Neural cell (in vitro differentiated cells): ENCODE results near the gene LDLRAD4. TPM values are rescaled to one million over a fixed set of nuclear protein-coding genes. Genes with fewer than 3 reads are reported as not detected.

ENCODE experiments used
- H2AFZ ChIP-seq: fragments of 200-600, 300-800 bp; sonication (generic), shearing (Covaris generic); 2 replicates; pipeline ENCODE4 v1.6.0; 2014; ENCODE audit warnings: low read depth, mild to moderate bottlenecking, antibody characterized with exemption, low read length, moderate library complexity
- H3F3A ChIP-seq: fragments of 200-600 bp; shearing (Covaris generic); 2 replicates; pipeline ENCODE4 v1.6.1; 2016; ENCODE audit warnings: mild to moderate bottlenecking, moderate library complexity, mixed read lengths, antibody characterized with exemption, low read length; ENCODE audit not compliant: insufficient read depth, poor library complexity, severe bottlenecking
- H3K27ac ChIP-seq: fragments of 200-600, 300-800 bp; sonication (generic), shearing (Covaris generic); 2 replicates; pipeline ENCODE4 v1.5.1; 2014; ENCODE audit warnings: mild to moderate bottlenecking, low read length, moderate library complexity
- H3K27me3 ChIP-seq: fragments of 300-800, 200-600 bp; sonication (generic), shearing (Covaris generic); 2 replicates; pipeline ENCODE4 v1.6.0; 2014; ENCODE audit warnings: mild to moderate bottlenecking, low read depth, low read length, moderate library complexity; ENCODE audit not compliant: insufficient read depth
- H3K36me3 ChIP-seq: fragments of 300-800, 200-600 bp; sonication (generic), shearing (Covaris generic); 2 replicates; pipeline ENCODE4 v1.5.1; 2014; ENCODE audit warnings: mild to moderate bottlenecking, antibody characterized with exemption, low read length, moderate library complexity; ENCODE audit not compliant: insufficient read depth
- H3K4me2 ChIP-seq: fragments of 300-800, 200-600 bp; sonication (generic), shearing (Covaris generic); 2 replicates; pipeline ENCODE4 v1.6.0; 2014; ENCODE audit warnings: mild to moderate bottlenecking, low read length
- H3K4me3 ChIP-seq: fragments of 300-800, 200-600 bp; sonication (generic), shearing (Covaris generic); 2 replicates; pipeline ENCODE4 v1.5.1; 2014; ENCODE audit warnings: mild to moderate bottlenecking, low read length, moderate library complexity
- H3K79me2 ChIP-seq: fragments of 200-600 bp; shearing (Covaris generic); replicated peaks from 2 replicates; pipeline ENCODE4 v1.6.0; 2014; ENCODE audit warnings: mild to moderate bottlenecking, low read length, moderate library complexity; ENCODE audit not compliant: insufficient read depth
- H3K9ac ChIP-seq: fragments of 300-800, 200-600 bp; sonication (generic), shearing (Covaris generic); 2 replicates; pipeline ENCODE4 v1.6.1; 2016; ENCODE audit warnings: mild to moderate bottlenecking, low read length, mixed read lengths
- H3K9me2 ChIP-seq: fragments of 200-600 bp; shearing (Covaris generic); 2 replicates; pipeline ENCODE4 v1.6.1; 2016; ENCODE audit warnings: mild to moderate bottlenecking, low read length, mixed read lengths; ENCODE audit not compliant: insufficient read depth
- H3K9me3 ChIP-seq: fragments of 200-600, 300-800 bp; sonication (generic), shearing (Covaris generic); 2 replicates; pipeline ENCODE4 v1.6.1; 2016; ENCODE audit warnings: mild to moderate bottlenecking, mixed run types, low read length, moderate library complexity, mixed read lengths
- H4K20me1 ChIP-seq: fragments of 200-600 bp; shearing (Covaris generic); 2 replicates; pipeline ENCODE4 v1.6.1; 2016; ENCODE audit warnings: mild to moderate bottlenecking, mixed run types; ENCODE audit not compliant: insufficient read depth
- EP300 ChIP-seq: fragments of 450-650 bp; conservative IDR thresholded peaks from 2 replicates; pipeline ENCODE4 v1.6.1; 2014; ENCODE audit warnings: antibody characterized with exemption, mild to moderate bottlenecking, moderate library complexity; ENCODE audit not compliant: poor library complexity, severe bottlenecking
- EZH2 ChIP-seq: fragments of 200-600, 300-800 bp; shearing (Covaris generic), sonication (generic); IDR thresholded peaks from 2 replicates; pipeline ENCODE4 v1.6.1; 2014; ENCODE audit warnings: antibody characterized with exemption, low read length, borderline replicate concordance, mild to moderate bottlenecking; ENCODE audit not compliant: insufficient read depth, poor library complexity, severe bottlenecking
- MXI1 ChIP-seq: fragments of 450-650 bp; conservative IDR thresholded peaks from 2 replicates; pipeline ENCODE4 v1.6.1; 2014; ENCODE audit warnings: antibody characterized with exemption, mild to moderate bottlenecking; ENCODE audit not compliant: poor library complexity, severe bottlenecking
- POLR2AphosphoS5 ChIP-seq: IDR thresholded peaks from 2 replicates; pipeline ENCODE4 v1.6.1; 2012
- RAD21 ChIP-seq: fragments of 450-650 bp; conservative IDR thresholded peaks from 2 replicates; pipeline ENCODE4 v1.6.1; 2014; ENCODE audit warnings: antibody characterized with exemption, mild to moderate bottlenecking, moderate library complexity
- SMC3 ChIP-seq: fragments of 450-650 bp; conservative IDR thresholded peaks from 2 replicates; pipeline ENCODE4 v1.6.1; 2014; ENCODE audit warnings: antibody characterized with exemption, mild to moderate bottlenecking, moderate library complexity; ENCODE audit not compliant: poor library complexity
- TAF1 ChIP-seq: IDR thresholded peaks from 2 replicates; pipeline ENCODE4 v1.6.1; 2012; ENCODE audit warnings: low read depth
- polyA plus RNA-seq: library from polyadenylated mRNA; depleted of rRNA; stranded (reverse); fragments of >200 nt; gene quantifications from 2 replicates; pipeline ENCODE4 v1.2.3, GENCODE V29; 2014
- TF ChIP-seq, protein P1 (sequence below): IDR thresholded peaks from 2 replicates; pipeline ENCODE4 v1.6.1; 2012; ENCODE audit warnings: borderline replicate concordance
- TF ChIP-seq, protein P2 (sequence below): fragments of 450-650 bp; IDR thresholded peaks from 2 replicates; pipeline ENCODE4 v1.5.1; 2014; ENCODE audit warnings: antibody characterized with exemption, mild to moderate bottlenecking, moderate library complexity; ENCODE audit not compliant: poor library complexity, severe bottlenecking

The LDLRAD4 gene
- polyA plus RNA-seq, 1 donor from 2014 or later: 3.7 TPM

DNA sequence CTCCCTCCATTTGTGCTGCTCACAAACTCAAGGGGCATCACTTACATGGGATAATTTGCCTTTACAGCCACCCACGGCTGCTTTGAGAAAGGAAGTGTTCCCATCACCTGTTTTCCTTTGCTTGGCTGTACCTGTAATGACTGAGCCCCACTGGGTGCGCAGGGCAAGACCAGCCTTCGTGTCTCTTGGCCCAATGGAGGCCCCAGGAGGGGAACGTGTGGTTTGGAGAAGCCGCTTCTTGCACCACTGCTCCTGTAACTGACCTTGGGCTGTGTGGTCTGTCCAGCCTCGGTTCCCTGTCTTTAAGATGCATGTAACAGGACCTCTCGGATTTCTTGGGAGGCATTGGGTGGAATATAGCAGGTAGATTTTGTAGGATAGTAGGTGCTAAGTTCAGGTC, 41.1 kb downstream of the LDLRAD4 start:
- H2AFZ ChIP-seq: no peak overlapping the region
- no peaks in the 10 kb centered on the region for H3K27me3 ChIP-seq
- H3K27ac ChIP-seq: no peak overlapping the region
- no peaks in the 10 kb centered on the region for H4K20me1 ChIP-seq
- H3K9ac ChIP-seq: no peak overlapping the region
- no peaks in the 10 kb centered on the region for H3K79me2 ChIP-seq
- H3K9me2 ChIP-seq: no peaks in the 10 kb centered on the region
- no peak for TF ChIP-seq RAD21
- TF ChIP-seq SMC3: no peak
- no peak for TF ChIP-seq POLR2AphosphoS5
- no peak for TF ChIP-seq TAF1
- TF ChIP-seq EP300: no peak
- no peak for TF ChIP-seq EZH2
- TF ChIP-seq, protein P1, sequence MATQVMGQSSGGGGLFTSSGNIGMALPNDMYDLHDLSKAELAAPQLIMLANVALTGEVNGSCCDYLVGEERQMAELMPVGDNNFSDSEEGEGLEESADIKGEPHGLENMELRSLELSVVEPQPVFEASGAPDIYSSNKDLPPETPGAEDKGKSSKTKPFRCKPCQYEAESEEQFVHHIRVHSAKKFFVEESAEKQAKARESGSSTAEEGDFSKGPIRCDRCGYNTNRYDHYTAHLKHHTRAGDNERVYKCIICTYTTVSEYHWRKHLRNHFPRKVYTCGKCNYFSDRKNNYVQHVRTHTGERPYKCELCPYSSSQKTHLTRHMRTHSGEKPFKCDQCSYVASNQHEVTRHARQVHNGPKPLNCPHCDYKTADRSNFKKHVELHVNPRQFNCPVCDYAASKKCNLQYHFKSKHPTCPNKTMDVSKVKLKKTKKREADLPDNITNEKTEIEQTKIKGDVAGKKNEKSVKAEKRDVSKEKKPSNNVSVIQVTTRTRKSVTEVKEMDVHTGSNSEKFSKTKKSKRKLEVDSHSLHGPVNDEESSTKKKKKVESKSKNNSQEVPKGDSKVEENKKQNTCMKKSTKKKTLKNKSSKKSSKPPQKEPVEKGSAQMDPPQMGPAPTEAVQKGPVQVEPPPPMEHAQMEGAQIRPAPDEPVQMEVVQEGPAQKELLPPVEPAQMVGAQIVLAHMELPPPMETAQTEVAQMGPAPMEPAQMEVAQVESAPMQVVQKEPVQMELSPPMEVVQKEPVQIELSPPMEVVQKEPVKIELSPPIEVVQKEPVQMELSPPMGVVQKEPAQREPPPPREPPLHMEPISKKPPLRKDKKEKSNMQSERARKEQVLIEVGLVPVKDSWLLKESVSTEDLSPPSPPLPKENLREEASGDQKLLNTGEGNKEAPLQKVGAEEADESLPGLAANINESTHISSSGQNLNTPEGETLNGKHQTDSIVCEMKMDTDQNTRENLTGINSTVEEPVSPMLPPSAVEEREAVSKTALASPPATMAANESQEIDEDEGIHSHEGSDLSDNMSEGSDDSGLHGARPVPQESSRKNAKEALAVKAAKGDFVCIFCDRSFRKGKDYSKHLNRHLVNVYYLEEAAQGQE: no peak
- no peaks in the 10 kb centered on the region for H3K9me3 ChIP-seq
- H3K36me3 ChIP-seq: no peaks in the 10 kb centered on the region
- H3K4me3 ChIP-seq: no peak overlapping the region
- no peaks in the 10 kb centered on the region for H3F3A ChIP-seq
- no peak overlapping the region for H3K4me2 ChIP-seq

DNA sequence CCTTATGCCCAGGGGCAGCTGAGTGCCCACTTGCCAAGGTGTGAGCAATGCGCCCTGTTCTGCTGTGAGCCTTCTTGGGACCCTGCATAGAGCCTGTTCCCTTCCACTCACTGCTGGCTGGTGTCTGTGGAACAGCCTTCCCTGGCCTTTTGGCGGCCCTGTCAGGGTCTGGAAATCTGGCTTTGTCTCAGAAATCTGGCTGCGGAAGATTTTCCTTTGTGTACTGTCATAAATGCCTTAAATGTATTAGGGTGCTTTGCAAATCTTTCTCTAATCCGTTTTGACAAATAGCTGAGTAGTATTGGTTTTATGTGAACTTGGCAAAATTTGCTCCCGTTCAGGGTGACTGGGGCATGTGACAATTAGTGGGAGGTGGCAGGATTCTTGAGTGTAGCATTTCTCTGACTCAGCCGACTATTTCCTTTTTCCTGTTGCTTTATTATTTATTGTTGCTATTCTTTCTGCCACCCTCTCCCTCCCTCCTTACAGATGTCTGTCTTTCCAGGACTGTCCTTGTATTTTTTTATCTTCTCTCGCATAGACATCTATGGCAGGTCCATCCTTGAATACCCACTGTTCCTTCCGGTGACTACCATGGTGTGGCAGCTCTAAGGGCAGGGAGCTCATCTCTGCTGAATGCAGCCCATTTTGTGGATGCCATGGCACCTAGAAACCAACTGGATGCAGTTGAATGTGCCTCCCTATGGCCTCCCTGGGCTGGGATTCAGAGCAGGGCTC, 41.8 kb downstream of the LDLRAD4 start:
- no peak overlapping the region for H3K27ac ChIP-seq

More for the DNA sequence above, 41.8 kb downstream of the LDLRAD4 start:
- no peak overlapping the region for H3K4me2 ChIP-seq
- no peaks in the 10 kb centered on the region for H3K9me2 ChIP-seq
- H3K9ac ChIP-seq: no peak overlapping the region
- H3K9me3 ChIP-seq: no peaks in the 10 kb centered on the region
- H3K79me2 ChIP-seq: no peaks in the 10 kb centered on the region
- TF ChIP-seq, protein P2, sequence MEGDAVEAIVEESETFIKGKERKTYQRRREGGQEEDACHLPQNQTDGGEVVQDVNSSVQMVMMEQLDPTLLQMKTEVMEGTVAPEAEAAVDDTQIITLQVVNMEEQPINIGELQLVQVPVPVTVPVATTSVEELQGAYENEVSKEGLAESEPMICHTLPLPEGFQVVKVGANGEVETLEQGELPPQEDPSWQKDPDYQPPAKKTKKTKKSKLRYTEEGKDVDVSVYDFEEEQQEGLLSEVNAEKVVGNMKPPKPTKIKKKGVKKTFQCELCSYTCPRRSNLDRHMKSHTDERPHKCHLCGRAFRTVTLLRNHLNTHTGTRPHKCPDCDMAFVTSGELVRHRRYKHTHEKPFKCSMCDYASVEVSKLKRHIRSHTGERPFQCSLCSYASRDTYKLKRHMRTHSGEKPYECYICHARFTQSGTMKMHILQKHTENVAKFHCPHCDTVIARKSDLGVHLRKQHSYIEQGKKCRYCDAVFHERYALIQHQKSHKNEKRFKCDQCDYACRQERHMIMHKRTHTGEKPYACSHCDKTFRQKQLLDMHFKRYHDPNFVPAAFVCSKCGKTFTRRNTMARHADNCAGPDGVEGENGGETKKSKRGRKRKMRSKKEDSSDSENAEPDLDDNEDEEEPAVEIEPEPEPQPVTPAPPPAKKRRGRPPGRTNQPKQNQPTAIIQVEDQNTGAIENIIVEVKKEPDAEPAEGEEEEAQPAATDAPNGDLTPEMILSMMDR: no peak
- TF ChIP-seq RAD21 (no peak), SMC3 (no peak), EP300 (no peak), POLR2AphosphoS5 (no peak), TAF1 (no peak), EZH2 (no peak), MXI1 (no peak)
- TF ChIP-seq, protein P1: no peak
- no peak overlapping the region for H3K4me3 ChIP-seq
- H4K20me1 ChIP-seq: no peaks in the 10 kb centered on the region
- no peaks in the 10 kb centered on the region for H3F3A ChIP-seq
- no peaks in the 10 kb centered on the region for H3K36me3 ChIP-seq
- H2AFZ ChIP-seq: no peak overlapping the region
- H3K27me3 ChIP-seq: no peaks in the 10 kb centered on the region
